ENCODE measurements around the gene RND3.

The RND3 gene

GRCh38 chr2:150475479-150476250, 11.8 kb downstream of the RND3 start:
- Histone ChIP-seq H3K79me2 (ENCODE audit: control insufficient read depth, insufficient read depth, low read length, unreplicated experiment) (peaks cover 93% of the 10 kb centered on the region), H3K4me3 (ENCODE audit: low read depth, low read length) (peak overlapping the region; percentile 68), H2AFZ (ENCODE audit: low read length, unreplicated experiment) (no peak overlapping the region), H3K27ac (ENCODE audit: low read depth, low read length) (peak overlapping the region; percentile 72), H3K36me3 (ENCODE audit: insufficient read depth, low read length) (peaks cover 55% of the 10 kb centered on the region), H3K4me1 (ENCODE audit: control insufficient read depth, insufficient read depth, low read length, unreplicated experiment) (peaks cover 100% of the 10 kb centered on the region), H3K27me3 (ENCODE audit: insufficient read depth, low read length) (no peaks in the 10 kb centered on the region)

DNA sequence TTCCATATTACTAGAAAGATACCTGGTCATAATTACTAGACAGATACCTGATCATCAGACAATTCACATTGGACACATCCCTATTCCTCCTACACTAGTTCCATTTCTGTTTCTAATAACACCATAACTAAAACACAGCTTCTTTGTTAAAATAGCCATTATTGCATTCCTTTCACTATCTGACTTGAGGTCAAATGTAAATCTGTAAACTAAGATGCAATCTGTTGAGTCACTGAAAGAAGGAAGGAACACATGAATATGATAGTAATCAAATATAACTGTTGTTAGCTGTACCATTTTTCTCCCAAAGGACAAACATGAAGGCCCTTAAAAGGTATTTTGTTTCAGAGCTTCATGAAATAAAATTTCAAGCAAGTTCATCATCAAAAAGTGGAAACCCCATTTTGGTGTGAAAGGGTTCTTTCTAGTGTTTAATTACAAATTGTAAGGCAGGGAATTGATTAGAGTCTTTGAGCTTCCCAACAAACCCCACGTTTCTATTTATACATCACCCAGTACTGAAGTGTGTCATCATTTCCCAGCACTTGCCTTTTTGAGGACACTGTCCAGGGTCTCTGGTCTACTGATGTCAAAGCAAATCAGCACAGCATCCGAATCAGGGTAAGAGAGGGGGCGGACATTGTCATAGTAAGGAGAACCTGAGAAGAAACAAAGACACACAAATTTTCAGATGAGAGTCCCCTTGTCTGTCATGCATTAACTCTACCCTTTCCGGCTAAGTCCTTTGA, 13.0 kb downstream of the RND3 start:
- peak overlapping the region; percentile 72 for H3K27ac ChIP-seq (ENCODE audit: low read depth, low read length)
- H3K36me3 ChIP-seq (ENCODE audit: insufficient read depth, low read length): peaks cover 63% of the 10 kb centered on the region
- H3K79me2 ChIP-seq (ENCODE audit: control insufficient read depth, insufficient read depth, low read length, unreplicated experiment): peaks cover 93% of the 10 kb centered on the region

DNA sequence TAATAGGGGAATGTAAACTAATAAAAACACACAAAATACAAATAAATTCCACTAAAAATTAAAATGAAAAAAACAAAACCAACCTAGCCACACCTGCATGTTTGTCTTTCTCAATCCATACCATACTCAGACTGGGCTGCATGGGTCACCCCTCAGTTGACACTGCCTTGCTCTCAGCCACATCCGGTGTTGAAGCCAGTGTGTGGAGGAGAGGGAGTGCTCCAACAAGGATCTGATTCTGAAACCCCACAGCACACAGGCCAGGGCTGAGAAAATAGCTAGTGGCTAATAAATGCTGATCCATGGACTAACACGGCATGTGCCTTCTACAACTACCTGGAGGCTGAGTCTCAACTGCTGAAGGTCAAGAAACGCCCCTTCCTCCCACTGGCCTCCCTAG, 13.7 kb downstream of the RND3 start:
- Histone ChIP-seq H3K36me3 (ENCODE audit: insufficient read depth, low read length) (peaks cover 71% of the 10 kb centered on the region), H3K27ac (ENCODE audit: low read depth, low read length) (peak overlapping the region; percentile 72), H2AFZ (ENCODE audit: low read length, unreplicated experiment) (no peak overlapping the region), H3K27me3 (ENCODE audit: insufficient read depth, low read length) (no peaks in the 10 kb centered on the region), H3K4me3 (ENCODE audit: low read depth, low read length) (peak overlapping the region; percentile 35; the same call in 1 of the 2 replicates), H3K4me1 (ENCODE audit: control insufficient read depth, insufficient read depth, low read length, unreplicated experiment) (peaks cover 100% of the 10 kb centered on the region), H3K79me2 (ENCODE audit: control insufficient read depth, insufficient read depth, low read length, unreplicated experiment) (peaks cover 91% of the 10 kb centered on the region)

More for the DNA sequence above, 13.0 kb downstream of the RND3 start:
- Histone ChIP-seq H2AFZ (ENCODE audit: low read length, unreplicated experiment) (no peak overlapping the region), H3K4me3 (ENCODE audit: low read depth, low read length) (peak overlapping the region; percentile 35; the same call in 1 of the 2 replicates), H3K4me1 (ENCODE audit: control insufficient read depth, insufficient read depth, low read length, unreplicated experiment) (peaks cover 100% of the 10 kb centered on the region), H3K27me3 (ENCODE audit: insufficient read depth, low read length) (no peaks in the 10 kb centered on the region)

DNA sequence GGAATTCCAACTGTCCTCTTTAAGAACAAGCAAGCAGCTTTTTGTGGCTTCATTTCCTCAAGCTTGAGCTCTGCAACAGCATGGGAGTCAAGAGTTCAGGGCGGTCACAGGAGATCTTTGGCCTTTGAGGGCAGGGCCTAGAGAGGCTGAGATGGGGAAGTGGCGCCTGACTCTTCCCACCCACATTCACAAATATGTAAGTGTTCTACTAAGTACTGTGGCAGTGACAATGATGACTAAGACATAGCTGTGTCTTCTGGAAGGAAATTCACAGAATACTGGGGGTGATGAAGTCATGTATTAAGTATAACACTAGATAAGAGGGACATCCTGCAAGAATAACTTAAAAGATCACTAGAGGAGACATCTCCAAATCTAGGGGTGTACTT, 15.0 kb downstream of the RND3 start:
- H3K36me3 ChIP-seq (ENCODE audit: insufficient read depth, low read length): peaks cover 73% of the 10 kb centered on the region
- H2AFZ ChIP-seq (ENCODE audit: low read length, unreplicated experiment): no peak overlapping the region
- peak overlapping the region; percentile 7; the same call in 1 of the 2 replicates for H3K4me3 ChIP-seq (ENCODE audit: low read depth, low read length)
- no peaks in the 10 kb centered on the region for H3K27me3 ChIP-seq (ENCODE audit: insufficient read depth, low read length)
- H3K27ac ChIP-seq (ENCODE audit: low read depth, low read length): peak overlapping the region; percentile 72
- H3K79me2 ChIP-seq (ENCODE audit: control insufficient read depth, insufficient read depth, low read length, unreplicated experiment): peaks cover 81% of the 10 kb centered on the region
- peaks cover 98% of the 10 kb centered on the region for H3K4me1 ChIP-seq (ENCODE audit: control insufficient read depth, insufficient read depth, low read length, unreplicated experiment)

DNA sequence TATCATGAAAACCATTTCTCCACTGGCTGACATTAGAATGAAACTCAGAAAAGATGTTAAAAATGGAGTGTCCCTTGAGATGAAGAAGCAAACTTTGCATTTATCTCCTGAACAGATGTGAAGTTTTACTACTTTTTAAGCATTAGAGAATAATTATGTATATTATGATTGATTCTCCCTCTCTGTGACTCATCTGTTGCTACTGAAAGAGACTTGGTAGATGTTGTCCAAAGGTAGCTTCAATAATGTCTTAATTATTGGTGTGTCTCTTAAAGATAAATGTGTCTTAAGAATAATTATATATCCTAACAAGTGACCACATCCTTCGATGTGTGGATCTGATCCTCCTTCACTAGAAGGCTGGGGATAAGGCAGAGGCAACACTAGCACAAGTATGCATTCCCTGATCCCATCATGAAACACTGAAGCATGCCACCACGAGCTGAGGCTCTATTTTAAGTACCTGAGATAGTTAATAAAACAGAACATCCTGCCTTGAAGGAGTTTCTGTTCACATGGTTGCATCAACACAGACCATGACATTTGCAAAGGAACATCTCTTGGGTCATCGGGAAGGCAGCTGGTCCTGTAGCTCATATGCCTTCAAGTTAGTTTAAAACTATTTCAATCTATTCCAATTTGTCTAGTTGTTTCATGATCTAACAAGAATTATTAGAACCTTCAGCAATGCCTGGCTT, 15.5 kb downstream of the RND3 start:
- Histone ChIP-seq H3K27ac (ENCODE audit: low read depth, low read length) (peak overlapping the region; percentile 72), H3K79me2 (ENCODE audit: control insufficient read depth, insufficient read depth, low read length, unreplicated experiment) (peaks cover 76% of the 10 kb centered on the region), H3K4me1 (ENCODE audit: control insufficient read depth, insufficient read depth, low read length, unreplicated experiment) (peaks cover 97% of the 10 kb centered on the region), H3K36me3 (ENCODE audit: insufficient read depth, low read length) (peaks cover 73% of the 10 kb centered on the region), H2AFZ (ENCODE audit: low read length, unreplicated experiment) (no peak overlapping the region), H3K27me3 (ENCODE audit: insufficient read depth, low read length) (no peaks in the 10 kb centered on the region), H3K4me3 (ENCODE audit: low read depth, low read length) (peak overlapping the region; percentile 7; the same call in 1 of the 2 replicates)

DNA sequence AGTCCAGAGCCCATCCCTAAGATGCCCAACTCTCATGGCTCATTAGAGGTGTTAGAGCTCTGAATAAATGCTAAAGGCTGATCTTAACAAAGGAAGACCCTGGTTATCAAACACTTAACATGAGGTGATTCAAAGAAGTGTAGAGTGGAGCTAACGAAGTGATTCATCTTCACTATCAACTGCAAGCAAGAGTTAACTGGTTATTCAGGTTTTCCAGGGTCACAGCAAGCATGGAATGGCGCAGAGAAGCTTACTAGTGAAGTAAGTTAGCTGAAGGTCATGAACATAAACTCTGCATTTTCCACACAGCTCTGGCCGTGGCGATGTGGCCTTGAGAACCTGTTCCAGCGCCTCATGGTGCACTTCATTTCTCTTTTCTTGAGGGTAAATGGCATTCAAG, 17.0 kb downstream of the RND3 start:
- Histone ChIP-seq H3K27ac (ENCODE audit: low read depth, low read length) (peak overlapping the region; percentile 72; the same call in 1 of the 2 replicates), H3K27me3 (ENCODE audit: insufficient read depth, low read length) (no peaks in the 10 kb centered on the region), H2AFZ (ENCODE audit: low read length, unreplicated experiment) (no peak overlapping the region), H3K36me3 (ENCODE audit: insufficient read depth, low read length) (peaks cover 67% of the 10 kb centered on the region), H3K79me2 (ENCODE audit: control insufficient read depth, insufficient read depth, low read length, unreplicated experiment) (peaks cover 61% of the 10 kb centered on the region), H3K4me1 (ENCODE audit: control insufficient read depth, insufficient read depth, low read length, unreplicated experiment) (peaks cover 90% of the 10 kb centered on the region), H3K4me3 (ENCODE audit: low read depth, low read length) (no peak overlapping the region)

DNA sequence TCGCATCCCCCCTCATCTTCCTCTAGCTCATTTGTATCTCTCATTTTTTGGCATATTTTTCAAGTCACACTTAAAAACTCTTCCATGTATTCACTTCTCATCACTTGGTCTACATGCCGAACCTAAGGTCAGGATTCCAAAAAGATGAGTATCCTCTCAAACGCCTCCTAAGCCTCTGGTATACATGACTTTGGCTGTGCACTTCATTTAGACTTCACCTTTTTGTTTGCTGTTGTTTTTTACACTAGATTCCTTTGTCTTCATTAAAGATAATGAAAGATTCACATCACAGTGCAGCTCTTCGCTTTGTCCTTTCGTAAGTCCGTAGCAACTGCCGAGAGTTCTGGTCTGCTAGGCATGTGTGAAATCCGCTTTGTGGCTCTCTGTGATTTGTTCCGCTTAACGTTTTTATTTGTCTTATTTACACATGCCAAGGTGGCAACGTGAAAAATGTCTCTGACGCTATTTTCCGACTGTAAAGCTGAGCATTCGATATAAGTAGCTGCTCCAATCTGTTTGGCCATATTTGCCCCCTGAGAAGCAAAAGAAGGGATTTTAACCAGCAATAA, 17.7 kb downstream of the RND3 start:
- Histone ChIP-seq H3K79me2 (ENCODE audit: control insufficient read depth, insufficient read depth, low read length, unreplicated experiment) (peaks cover 54% of the 10 kb centered on the region), H3K27ac (ENCODE audit: low read depth, low read length) (peak overlapping the region; percentile 72), H3K4me1 (ENCODE audit: control insufficient read depth, insufficient read depth, low read length, unreplicated experiment) (peaks cover 86% of the 10 kb centered on the region), H3K27me3 (ENCODE audit: insufficient read depth, low read length) (no peaks in the 10 kb centered on the region), H2AFZ (ENCODE audit: low read length, unreplicated experiment) (no peak overlapping the region), H3K36me3 (ENCODE audit: insufficient read depth, low read length) (peaks cover 61% of the 10 kb centered on the region), H3K4me3 (ENCODE audit: low read depth, low read length) (no peak overlapping the region)

DNA sequence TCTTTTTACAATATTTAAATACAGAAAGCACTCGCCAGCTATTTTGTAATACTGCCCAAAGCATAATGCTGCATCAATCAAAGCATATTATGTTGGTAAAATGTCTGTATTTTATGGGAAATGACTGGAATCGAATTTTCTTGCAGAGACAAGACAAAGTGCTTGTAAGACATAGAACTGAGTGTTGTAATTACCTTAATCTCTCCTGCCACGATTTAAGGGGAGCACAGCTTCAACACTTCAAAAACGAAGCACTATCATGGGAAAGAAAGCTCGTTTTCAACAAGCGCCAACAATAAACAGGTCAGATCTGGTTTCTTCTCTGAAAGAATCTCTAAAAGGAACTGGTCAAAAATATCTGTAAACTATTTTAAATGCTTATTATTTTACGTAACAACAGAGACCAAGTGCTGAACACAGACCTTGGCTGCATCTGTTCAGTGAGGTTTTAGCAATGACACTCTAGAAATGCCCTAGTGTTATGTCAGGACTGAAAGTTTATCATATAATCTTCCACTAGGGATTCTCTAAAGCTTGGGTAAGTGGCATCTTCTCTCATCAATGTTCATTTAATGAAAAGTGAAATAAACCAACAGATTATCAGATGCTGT, 19.0 kb downstream of the RND3 start:
- Histone ChIP-seq H3K4me3 (ENCODE audit: low read depth, low read length) (no peak overlapping the region), H3K4me1 (ENCODE audit: control insufficient read depth, insufficient read depth, low read length, unreplicated experiment) (peaks cover 80% of the 10 kb centered on the region), H3K27ac (ENCODE audit: low read depth, low read length) (peak overlapping the region; percentile 72), H3K36me3 (ENCODE audit: insufficient read depth, low read length) (peaks cover 48% of the 10 kb centered on the region), H2AFZ (ENCODE audit: low read length, unreplicated experiment) (no peak overlapping the region), H3K79me2 (ENCODE audit: control insufficient read depth, insufficient read depth, low read length, unreplicated experiment) (peaks cover 42% of the 10 kb centered on the region), H3K27me3 (ENCODE audit: insufficient read depth, low read length) (no peaks in the 10 kb centered on the region)

- H3K79me2 ChIP-seq (ENCODE audit: control insufficient read depth, insufficient read depth, low read length, unreplicated experiment): peaks cover 36% of the 10 kb centered on the region
- H2AFZ ChIP-seq (ENCODE audit: low read length, unreplicated experiment): no peak overlapping the region
- H3K36me3 ChIP-seq (ENCODE audit: insufficient read depth, low read length): peaks cover 42% of the 10 kb centered on the region
- H3K27ac ChIP-seq (ENCODE audit: low read depth, low read length): peak overlapping the region; percentile 72
- H3K4me1 ChIP-seq (ENCODE audit: control insufficient read depth, insufficient read depth, low read length, unreplicated experiment): peaks cover 72% of the 10 kb centered on the region
- no peaks in the 10 kb centered on the region for H3K27me3 ChIP-seq (ENCODE audit: insufficient read depth, low read length)
- peak overlapping the region; percentile 25 for H3K4me3 ChIP-seq (ENCODE audit: low read depth, low read length)
These were observed 19.9 kb downstream of the RND3 start for GRCh38 chr2:150467621-150467963.

Data from ACC112 (cell line).